ENCODE measurements around the gene GNAI3. TPM values are rescaled to one million over a fixed set of nuclear protein-coding genes. Genes with fewer than 3 reads are reported as not detected.

GNAI3 gene
- total RNA-seq, 2 donors from 2014 or later: 3.6 to 4.9 TPM

- Histone ChIP-seq H3K9me3 (no peaks in the 10 kb centered on the region), H3K27ac (no peak overlapping the region), H3K36me3 (replicated peaks in 1 of 2; ENCODE audit: insufficient read depth in 1 of 2, low read depth in 2 of 2) (no peaks in the 10 kb centered on the region), H3K4me3 (no peak overlapping the region), H3K27me3 (no peaks in the 10 kb centered on the region), H3K4me1 (peaks cover 10% of the 10 kb centered on the region)
- no peak for ATAC-seq
- intact Hi-C loops (cut with DNase I): no loop called here
- TF ChIP-seq, protein P1, sequence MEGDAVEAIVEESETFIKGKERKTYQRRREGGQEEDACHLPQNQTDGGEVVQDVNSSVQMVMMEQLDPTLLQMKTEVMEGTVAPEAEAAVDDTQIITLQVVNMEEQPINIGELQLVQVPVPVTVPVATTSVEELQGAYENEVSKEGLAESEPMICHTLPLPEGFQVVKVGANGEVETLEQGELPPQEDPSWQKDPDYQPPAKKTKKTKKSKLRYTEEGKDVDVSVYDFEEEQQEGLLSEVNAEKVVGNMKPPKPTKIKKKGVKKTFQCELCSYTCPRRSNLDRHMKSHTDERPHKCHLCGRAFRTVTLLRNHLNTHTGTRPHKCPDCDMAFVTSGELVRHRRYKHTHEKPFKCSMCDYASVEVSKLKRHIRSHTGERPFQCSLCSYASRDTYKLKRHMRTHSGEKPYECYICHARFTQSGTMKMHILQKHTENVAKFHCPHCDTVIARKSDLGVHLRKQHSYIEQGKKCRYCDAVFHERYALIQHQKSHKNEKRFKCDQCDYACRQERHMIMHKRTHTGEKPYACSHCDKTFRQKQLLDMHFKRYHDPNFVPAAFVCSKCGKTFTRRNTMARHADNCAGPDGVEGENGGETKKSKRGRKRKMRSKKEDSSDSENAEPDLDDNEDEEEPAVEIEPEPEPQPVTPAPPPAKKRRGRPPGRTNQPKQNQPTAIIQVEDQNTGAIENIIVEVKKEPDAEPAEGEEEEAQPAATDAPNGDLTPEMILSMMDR (IDR thresholded peaks at IDR 0.05): no peak
- TF ChIP-seq POLR2A (IDR thresholded peaks at IDR 0.05): no peak
- WGBS, 2 donors: 52 to 54% methylated on average over 3 of the region's 3 CpGs
- DNase-seq: no peak
Measured at GRCh38 chr1:109514846-109515245, 33.6 kb upstream of the GNAI3 start.

- intact Hi-C loops (cut with DNase I): no loop called here
- no peak for TF ChIP-seq POLR2A (IDR thresholded peaks at IDR 0.05)
- TF ChIP-seq, protein P1 (IDR thresholded peaks at IDR 0.05): no peak
- H3K27me3 ChIP-seq: no peaks in the 10 kb centered on the region
- H3K9me3 ChIP-seq: no peaks in the 10 kb centered on the region
- no peak overlapping the region for H3K27ac ChIP-seq
- no peak overlapping the region for H3K4me3 ChIP-seq
- DNase-seq (no peak), ATAC-seq (no peak)
- no peaks in the 10 kb centered on the region for H3K4me1 ChIP-seq
- H3K36me3 ChIP-seq (replicated peaks in 1 of 2; ENCODE audit: insufficient read depth in 1 of 2, low read depth in 2 of 2): no peaks in the 10 kb centered on the region
- 52 to 53% methylated on average over 5 of the region's 5 CpGs for WGBS, 2 donors
Measured at GRCh38 chr1:109516872-109517271, 31.5 kb upstream of the GNAI3 start.

DNA sequence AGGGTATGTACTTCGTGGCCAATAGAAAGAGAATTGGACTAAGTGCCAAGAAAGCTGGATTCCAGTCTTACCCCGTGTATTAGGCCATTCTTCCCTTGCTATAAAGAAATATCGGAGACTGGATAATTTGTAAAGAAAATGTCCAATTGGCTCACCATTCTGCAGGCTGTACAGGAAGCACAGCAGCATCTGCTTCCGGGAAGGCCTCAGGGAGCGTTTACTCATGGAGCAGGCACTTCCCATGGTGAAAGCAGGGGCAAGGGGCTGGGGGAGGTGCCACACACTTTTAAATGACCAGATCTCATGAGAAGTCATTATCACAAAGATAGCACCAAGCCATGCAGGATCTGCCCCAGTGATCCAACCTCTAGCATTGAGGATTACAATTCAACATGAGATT, 31.1 kb upstream of the GNAI3 start:
- no peak for DNase-seq
- Histone ChIP-seq H3K36me3 (replicated peaks in 1 of 2; ENCODE audit: insufficient read depth in 1 of 2, low read depth in 2 of 2) (no peaks in the 10 kb centered on the region), H3K9me3 (no peaks in the 10 kb centered on the region), H3K4me1 (no peaks in the 10 kb centered on the region), H3K27me3 (no peaks in the 10 kb centered on the region), H3K27ac (no peak overlapping the region), H3K4me3 (no peak overlapping the region)
- intact Hi-C loops (cut with DNase I): no loop called here
- ATAC-seq: no peak
- no peak for TF ChIP-seq POLR2A (IDR thresholded peaks at IDR 0.05)
- TF ChIP-seq, protein P1 (IDR thresholded peaks at IDR 0.05): no peak
- WGBS, 2 donors: 66 to 83% methylated on average over 5 of the region's 5 CpGs

DNA sequence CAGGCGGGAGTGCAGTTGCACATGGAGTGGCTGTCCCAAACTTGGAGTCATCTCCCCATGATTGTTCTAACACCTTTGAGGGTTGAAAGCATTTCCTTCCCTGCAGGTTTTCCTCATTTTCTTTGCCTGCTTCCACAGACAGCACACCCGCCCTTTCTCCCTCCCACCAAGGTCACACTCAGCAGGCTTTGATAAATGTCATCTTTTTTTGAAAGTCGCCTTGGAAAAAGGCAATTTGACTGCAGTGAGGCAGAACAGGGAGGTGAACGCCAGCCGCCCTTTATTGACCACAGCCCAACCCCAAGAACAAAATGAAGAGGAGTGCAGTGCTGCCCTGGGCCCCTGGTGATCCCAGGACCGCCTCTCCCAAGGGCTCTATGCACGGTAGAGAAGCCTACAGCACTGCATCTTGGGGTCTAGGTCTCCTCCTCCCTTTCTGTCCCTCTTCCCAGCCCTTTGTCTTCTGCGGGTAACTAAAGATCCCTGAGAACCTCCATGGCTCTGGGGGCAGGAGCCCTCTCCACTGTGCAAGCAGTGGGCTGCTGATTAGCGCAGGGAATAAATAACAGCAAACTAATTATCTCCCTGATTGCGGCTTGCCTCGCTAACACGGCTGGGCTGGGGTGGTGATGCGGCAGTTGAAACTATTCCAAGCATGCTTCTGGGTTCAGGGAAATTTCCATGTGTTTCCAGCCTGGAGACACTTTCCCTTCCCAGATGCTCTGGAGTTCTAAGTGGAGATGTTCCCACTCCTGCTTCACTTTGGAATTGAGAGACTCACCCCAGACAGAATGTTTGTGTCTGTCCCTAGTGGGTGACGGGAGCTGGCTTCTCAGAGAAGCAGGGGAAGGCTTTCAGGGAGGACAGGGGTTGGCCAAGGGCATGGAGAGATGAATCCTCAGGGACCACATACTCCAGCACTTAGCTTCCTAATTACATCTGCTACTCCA, 27.1 kb upstream of the GNAI3 start:
- no peaks in the 10 kb centered on the region for H3K36me3 ChIP-seq (replicated peaks in 1 of 2; ENCODE audit: insufficient read depth in 1 of 2, low read depth in 2 of 2)
- no peak overlapping the region for H3K27ac ChIP-seq
- no peaks in the 10 kb centered on the region for H3K9me3 ChIP-seq
- no peak for DNase-seq
- no peak for TF ChIP-seq POLR2A (IDR thresholded peaks at IDR 0.05)
- TF ChIP-seq, protein P1 (IDR thresholded peaks at IDR 0.05): no peak
- WGBS, 2 donors: 27 to 41% methylated on average over 14 of the region's 14 CpGs
- no peaks in the 10 kb centered on the region for H3K4me1 ChIP-seq
- no peak overlapping the region for H3K4me3 ChIP-seq
- no peaks in the 10 kb centered on the region for H3K27me3 ChIP-seq
- ATAC-seq: no peak
- intact Hi-C loops (cut with DNase I): no loop called here

- intact Hi-C loops (cut with DNase I): no loop called here
- Histone ChIP-seq H3K27ac (no peak overlapping the region), H3K4me3 (no peak overlapping the region), H3K4me1 (no peaks in the 10 kb centered on the region), H3K9me3 (no peaks in the 10 kb centered on the region), H3K36me3 (replicated peaks in 1 of 2; ENCODE audit: insufficient read depth in 1 of 2, low read depth in 2 of 2) (no peaks in the 10 kb centered on the region), H3K27me3 (no peaks in the 10 kb centered on the region)
- no peak for DNase-seq
- 81 to 82% methylated on average over 7 of the region's 7 CpGs for WGBS, 2 donors
- TF ChIP-seq, protein P1 (IDR thresholded peaks at IDR 0.05): no peak
- TF ChIP-seq POLR2A (IDR thresholded peaks at IDR 0.05): no peak
- no peak for ATAC-seq
Measured at GRCh38 chr1:109522026-109522425, 26.4 kb upstream of the GNAI3 start.

Measured in body of pancreas (tissue), 4 donors.